Measurements from ENCODE around the gene SLC38A6. TPM values are rescaled to one million over a fixed set of nuclear protein-coding genes. Genes with fewer than 3 reads are reported as not detected.

SLC38A6 gene
- total RNA-seq, 1 experiment from 2014 or later: 9.3 TPM

- H3K27ac ChIP-seq (ENCODE audit: low read length): no peak overlapping the region
- POLR2A ChIA-PET: no interaction called here
- H3K4me1 ChIP-seq (ENCODE audit: control insufficient read depth, insufficient read depth, low read length): no peaks in the 10 kb centered on the region
- no peak for TF ChIP-seq REST (IDR thresholded peaks at IDR 0.05; ENCODE audit: insufficient read depth in 1 of 2, low read depth in 2 of 2, low read length in 1 of 2)
- no peak for TF ChIP-seq TCF7L2 (IDR thresholded peaks at IDR 0.05; ENCODE audit: low read depth, low read length)
- no peak for TF ChIP-seq SIN3A (IDR thresholded peaks at IDR 0.05; ENCODE audit: borderline replicate concordance, insufficient read depth, low read depth, low read length)
- no peak for TF ChIP-seq POLR2AphosphoS5 (IDR thresholded peaks at IDR 0.05; ENCODE audit: low read depth, low read length)
- TF ChIP-seq, protein P1, sequence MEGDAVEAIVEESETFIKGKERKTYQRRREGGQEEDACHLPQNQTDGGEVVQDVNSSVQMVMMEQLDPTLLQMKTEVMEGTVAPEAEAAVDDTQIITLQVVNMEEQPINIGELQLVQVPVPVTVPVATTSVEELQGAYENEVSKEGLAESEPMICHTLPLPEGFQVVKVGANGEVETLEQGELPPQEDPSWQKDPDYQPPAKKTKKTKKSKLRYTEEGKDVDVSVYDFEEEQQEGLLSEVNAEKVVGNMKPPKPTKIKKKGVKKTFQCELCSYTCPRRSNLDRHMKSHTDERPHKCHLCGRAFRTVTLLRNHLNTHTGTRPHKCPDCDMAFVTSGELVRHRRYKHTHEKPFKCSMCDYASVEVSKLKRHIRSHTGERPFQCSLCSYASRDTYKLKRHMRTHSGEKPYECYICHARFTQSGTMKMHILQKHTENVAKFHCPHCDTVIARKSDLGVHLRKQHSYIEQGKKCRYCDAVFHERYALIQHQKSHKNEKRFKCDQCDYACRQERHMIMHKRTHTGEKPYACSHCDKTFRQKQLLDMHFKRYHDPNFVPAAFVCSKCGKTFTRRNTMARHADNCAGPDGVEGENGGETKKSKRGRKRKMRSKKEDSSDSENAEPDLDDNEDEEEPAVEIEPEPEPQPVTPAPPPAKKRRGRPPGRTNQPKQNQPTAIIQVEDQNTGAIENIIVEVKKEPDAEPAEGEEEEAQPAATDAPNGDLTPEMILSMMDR (IDR thresholded peaks at IDR 0.05): no peak
- H3K4me3 ChIP-seq (ENCODE audit: low read depth in 2 of 2, low read length in 2 of 2): no peak overlapping the region
- no peaks in the 10 kb centered on the region for H3K36me3 ChIP-seq (ENCODE audit: control insufficient read depth, insufficient read depth, low read length)
- DNase-seq (ENCODE audit: low read depth, low spot score): no peak
- BruUV-seq (replicated peaks): no TSS peak
- no peaks in the 10 kb centered on the region for H3K9me3 ChIP-seq (ENCODE audit: control insufficient read depth, insufficient read depth, low read depth, low read length)
- CTCF ChIA-PET: no interaction called here
- H3K27me3 ChIP-seq (ENCODE audit: control insufficient read depth, insufficient read depth, low read length): no peaks in the 10 kb centered on the region
- intact Hi-C loops (cut with micrococcal nuclease; ENCODE audit: unreplicated experiment) (no loop called here), in situ Hi-C loops (cut with HindIII; ENCODE audit: low pct_unique_long_range_greater_than_20kb, low sequenced_read_pairs) (no loop called here)
- no peak for ATAC-seq
These were observed 34.3 kb upstream of the SLC38A6 start for GRCh38 chr14:60946773-60947172.

DNA sequence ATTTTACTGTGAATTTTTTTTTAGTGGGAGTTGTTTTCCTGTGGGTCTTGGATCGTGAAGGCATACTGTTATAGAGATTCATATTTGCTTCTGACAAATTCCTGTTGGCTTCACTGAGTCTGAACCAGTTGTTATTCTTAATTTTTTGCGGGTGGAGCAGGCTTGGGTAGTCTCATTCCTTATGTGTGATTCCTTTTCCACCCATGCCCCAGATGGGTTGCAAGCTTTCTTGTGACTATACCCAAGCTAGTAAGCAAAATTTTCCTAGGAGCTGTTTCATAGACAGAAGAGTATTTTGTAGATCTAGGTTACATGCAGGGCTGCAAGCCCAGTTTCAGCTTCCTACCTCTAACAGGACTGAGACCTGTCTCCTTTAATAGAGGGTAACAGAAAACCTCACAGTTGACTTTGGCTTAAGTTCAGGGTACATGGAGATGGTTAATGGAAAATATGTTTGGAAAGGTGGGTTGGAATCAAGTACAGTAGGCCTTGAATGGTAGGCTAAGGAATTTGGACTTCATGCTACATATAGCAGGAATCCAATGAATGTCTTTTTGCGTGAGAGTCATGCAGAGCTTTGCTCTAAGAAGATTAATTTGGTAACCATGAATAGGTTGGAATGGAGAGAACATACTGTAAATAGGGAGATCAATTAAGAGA is 29.1 kb upstream of the SLC38A6 start:
- TF ChIP-seq SIN3A (IDR thresholded peaks at IDR 0.05; ENCODE audit: borderline replicate concordance, insufficient read depth, low read depth, low read length): no peak
- TF ChIP-seq REST (IDR thresholded peaks at IDR 0.05; ENCODE audit: insufficient read depth in 1 of 2, low read depth in 2 of 2, low read length in 1 of 2): no peak
- TF ChIP-seq TCF7L2 (IDR thresholded peaks at IDR 0.05; ENCODE audit: low read depth, low read length): no peak
- no peak for TF ChIP-seq POLR2AphosphoS5 (IDR thresholded peaks at IDR 0.05; ENCODE audit: low read depth, low read length)
- ATAC-seq: no peak
- ChIA-PET POLR2A (no interaction called here), CTCF (no interaction called here)
- H3K9me3 ChIP-seq (ENCODE audit: control insufficient read depth, insufficient read depth, low read depth, low read length): peaks cover 12% of the 10 kb centered on the region; the same call in 1 of the 2 replicates
- no peak overlapping the region for H3K27ac ChIP-seq (ENCODE audit: low read length)
- in situ Hi-C loops (cut with HindIII; ENCODE audit: low pct_unique_long_range_greater_than_20kb, low sequenced_read_pairs) (no loop called here), intact Hi-C loops (cut with micrococcal nuclease; ENCODE audit: unreplicated experiment) (no loop called here)
- no peak overlapping the region for H3K4me3 ChIP-seq (ENCODE audit: low read depth in 2 of 2, low read length in 2 of 2)
- H3K4me1 ChIP-seq (ENCODE audit: control insufficient read depth, insufficient read depth, low read length): no peaks in the 10 kb centered on the region
- no peaks in the 10 kb centered on the region for H3K27me3 ChIP-seq (ENCODE audit: control insufficient read depth, insufficient read depth, low read length)
- no peaks in the 10 kb centered on the region for H3K36me3 ChIP-seq (ENCODE audit: control insufficient read depth, insufficient read depth, low read length)
- no peak for DNase-seq (ENCODE audit: low read depth, low spot score)
- BruUV-seq (replicated peaks): no TSS peak

Measured in Panc1 (cell line).